ENCODE measurements around the gene XPO6.

The XPO6 gene

GRCh38 chr16:28205974-28206373 is 5.8 kb downstream of the XPO6 start:
- Histone ChIP-seq H2AFZ (ENCODE audit: low read depth) (no peak overlapping the region), H3K4me3 (IDR thresholded peaks at IDR 0.05; ENCODE audit: insufficient read depth, low read depth, low read length) (no peak overlapping the region), H3K79me2 (ENCODE audit: insufficient read depth, low read depth) (peaks cover 100% of the 10 kb centered on the region), H3K27me3 (ENCODE audit: insufficient read depth, low read depth) (no peaks in the 10 kb centered on the region), H3K4me1 (ENCODE audit: low read depth, poor library complexity, severe bottlenecking) (peaks cover 41% of the 10 kb centered on the region), H3K27ac (no peak overlapping the region), H3K9ac (no peak overlapping the region), H3K36me3 (ENCODE audit: insufficient read depth) (peaks cover 18% of the 10 kb centered on the region; the same call in 1 of the 2 replicates), H4K20me1 (ENCODE audit: insufficient read depth) (peaks cover 28% of the 10 kb centered on the region), H3K4me2 (no peak overlapping the region)
- no peak for TF ChIP-seq CTCF (conservative IDR thresholded peaks at IDR 0.05; ENCODE audit: low read depth, low read length)

- peaks cover 19% of the 10 kb centered on the region; the same call in 1 of the 2 replicates for H3K36me3 ChIP-seq (ENCODE audit: insufficient read depth)
- H3K27ac ChIP-seq, result no peak overlapping the region
- no peak overlapping the region for H2AFZ ChIP-seq (ENCODE audit: low read depth)
- H3K9ac ChIP-seq, result no peak overlapping the region
- TF ChIP-seq CTCF (conservative IDR thresholded peaks at IDR 0.05; ENCODE audit: low read depth, low read length), result no peak
- H3K4me1 ChIP-seq (ENCODE audit: low read depth, poor library complexity, severe bottlenecking), result peaks cover 39% of the 10 kb centered on the region
- H3K4me2 ChIP-seq, result no peak overlapping the region
- H4K20me1 ChIP-seq (ENCODE audit: insufficient read depth), result peaks cover 25% of the 10 kb centered on the region
- peaks cover 100% of the 10 kb centered on the region for H3K79me2 ChIP-seq (ENCODE audit: insufficient read depth, low read depth)
- H3K27me3 ChIP-seq (ENCODE audit: insufficient read depth, low read depth), result no peaks in the 10 kb centered on the region
- no peak overlapping the region for H3K4me3 ChIP-seq (IDR thresholded peaks at IDR 0.05; ENCODE audit: insufficient read depth, low read depth, low read length)
Observed at GRCh38 chr16:28205117-28205899, 6.5 kb downstream of the XPO6 start.

GRCh38 chr16:28204622-28205021 is 7.1 kb downstream of the XPO6 start:
- no peak overlapping the region for H3K4me2 ChIP-seq
- peaks cover 26% of the 10 kb centered on the region; the same call in 1 of the 2 replicates for H3K36me3 ChIP-seq (ENCODE audit: insufficient read depth)
- H2AFZ ChIP-seq (ENCODE audit: low read depth), result no peak overlapping the region
- H3K79me2 ChIP-seq (ENCODE audit: insufficient read depth, low read depth), result peaks cover 100% of the 10 kb centered on the region
- peaks cover 32% of the 10 kb centered on the region for H3K4me1 ChIP-seq (ENCODE audit: low read depth, poor library complexity, severe bottlenecking)
- H3K9ac ChIP-seq, result no peak overlapping the region
- H3K27me3 ChIP-seq (ENCODE audit: insufficient read depth, low read depth), result no peaks in the 10 kb centered on the region
- TF ChIP-seq CTCF (conservative IDR thresholded peaks at IDR 0.05; ENCODE audit: low read depth, low read length), result no peak
- H4K20me1 ChIP-seq (ENCODE audit: insufficient read depth), result peaks cover 25% of the 10 kb centered on the region
- no peak overlapping the region for H3K4me3 ChIP-seq (IDR thresholded peaks at IDR 0.05; ENCODE audit: insufficient read depth, low read depth, low read length)
- no peak overlapping the region for H3K27ac ChIP-seq

- H2AFZ ChIP-seq (ENCODE audit: low read depth), result no peak overlapping the region
- H3K9ac ChIP-seq, result no peak overlapping the region
- H4K20me1 ChIP-seq (ENCODE audit: insufficient read depth), result peaks cover 25% of the 10 kb centered on the region
- no peak overlapping the region for H3K27ac ChIP-seq
- peaks cover 27% of the 10 kb centered on the region; the same call in 1 of the 2 replicates for H3K36me3 ChIP-seq (ENCODE audit: insufficient read depth)
- H3K79me2 ChIP-seq (ENCODE audit: insufficient read depth, low read depth), result peaks cover 100% of the 10 kb centered on the region
- TF ChIP-seq CTCF (conservative IDR thresholded peaks at IDR 0.05; ENCODE audit: low read depth, low read length), result no peak
- peaks cover 28% of the 10 kb centered on the region for H3K4me1 ChIP-seq (ENCODE audit: low read depth, poor library complexity, severe bottlenecking)
- H3K27me3 ChIP-seq (ENCODE audit: insufficient read depth, low read depth), result no peaks in the 10 kb centered on the region
- no peak overlapping the region for H3K4me2 ChIP-seq
- no peak overlapping the region for H3K4me3 ChIP-seq (IDR thresholded peaks at IDR 0.05; ENCODE audit: insufficient read depth, low read depth, low read length)
Observed at GRCh38 chr16:28204204-28204603, 7.6 kb downstream of the XPO6 start.
